NCI-H524 treated with DMSO at 0.1 percent for 48 hours (cell line): ENCODE results near the gene PIP4K2A.

Source experiments
- DNase-seq: peaks from one replicate; lab custom pipeline; 2025; lab: John Stamatoyannopoulos, UW

Gene PIP4K2A

GRCh38 chr10:22666287-22667092, 47.9 kb downstream of the PIP4K2A start:
- no peak for DNase-seq

GRCh38 chr10:22665329-22665728, 49.0 kb downstream of the PIP4K2A start:
- DNase-seq, result no peak

DNA sequence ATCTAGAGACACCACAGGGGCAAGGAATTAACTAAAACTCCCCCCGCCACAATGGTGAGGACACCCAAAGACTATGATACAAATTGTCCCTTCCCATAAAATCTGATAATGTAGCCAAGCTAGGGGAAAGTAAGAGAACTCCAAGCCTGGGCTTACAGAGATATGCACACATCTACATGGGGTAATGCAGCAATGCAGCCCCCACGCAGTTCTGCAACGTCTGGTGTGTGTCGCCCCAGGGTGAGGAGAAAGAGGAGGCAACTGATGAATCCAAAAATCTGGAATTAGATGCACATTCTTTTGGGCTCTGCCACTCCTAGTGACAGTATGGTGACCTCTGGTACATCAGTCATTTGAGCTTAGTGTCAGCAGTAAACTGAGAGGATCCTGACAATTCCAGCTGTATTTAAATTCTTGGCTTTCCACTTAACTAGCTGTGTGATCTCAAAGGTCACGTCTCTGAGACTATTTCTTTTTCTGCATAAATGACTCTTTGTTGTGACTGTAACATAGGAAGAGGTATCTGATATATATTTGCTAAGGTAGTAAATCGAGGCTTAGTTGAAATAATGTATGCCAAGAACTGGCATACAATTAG, 51.5 kb downstream of the PIP4K2A start:
- DNase-seq, result no peak

DNA sequence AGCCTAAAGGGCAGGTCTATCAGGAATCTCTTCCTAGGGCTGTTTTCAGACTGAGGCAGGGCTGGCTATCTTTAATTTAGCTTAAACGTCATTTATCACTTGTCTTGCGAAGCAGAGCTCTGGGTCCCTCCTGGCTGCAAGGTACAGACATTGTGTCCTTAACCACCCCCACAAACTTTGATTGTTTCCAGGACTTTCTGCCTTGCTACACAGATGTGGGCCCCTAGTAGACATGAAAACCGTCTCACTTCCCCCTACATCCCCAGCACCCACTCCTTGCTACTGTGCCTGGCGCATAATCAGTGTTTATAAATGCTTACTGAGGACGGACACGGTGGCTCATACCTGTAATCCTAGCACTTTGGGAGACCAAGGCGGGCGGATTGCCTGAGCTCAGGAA, 54.5 kb downstream of the PIP4K2A start:
- DNase-seq, result no peak

- DNase-seq, result no peak
These were observed 55.5 kb downstream of the PIP4K2A start for GRCh38 chr10:22658745-22659410.

GRCh38 chr10:22657566-22658225, 56.7 kb downstream of the PIP4K2A start:
- DNase-seq, result no peak

DNA sequence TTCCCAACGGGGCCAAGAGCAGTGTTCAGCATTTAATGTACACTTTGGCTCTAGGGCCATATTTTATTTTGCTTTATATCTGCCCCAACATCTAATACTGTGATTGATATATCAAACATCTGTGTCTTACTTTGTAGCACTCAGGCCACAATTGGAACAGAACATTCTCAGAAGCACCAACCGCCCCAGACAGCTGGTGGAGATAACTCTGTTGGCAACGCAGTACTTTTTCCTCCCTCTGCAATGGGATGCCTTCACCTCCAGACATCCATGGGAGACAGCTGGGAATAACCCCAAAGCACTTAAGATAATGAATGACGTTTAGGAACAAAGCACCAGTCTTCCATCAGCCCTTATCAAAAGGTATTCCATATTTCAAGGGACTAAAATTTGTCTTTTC, 57.4 kb downstream of the PIP4K2A start:
- no peak for DNase-seq

DNA sequence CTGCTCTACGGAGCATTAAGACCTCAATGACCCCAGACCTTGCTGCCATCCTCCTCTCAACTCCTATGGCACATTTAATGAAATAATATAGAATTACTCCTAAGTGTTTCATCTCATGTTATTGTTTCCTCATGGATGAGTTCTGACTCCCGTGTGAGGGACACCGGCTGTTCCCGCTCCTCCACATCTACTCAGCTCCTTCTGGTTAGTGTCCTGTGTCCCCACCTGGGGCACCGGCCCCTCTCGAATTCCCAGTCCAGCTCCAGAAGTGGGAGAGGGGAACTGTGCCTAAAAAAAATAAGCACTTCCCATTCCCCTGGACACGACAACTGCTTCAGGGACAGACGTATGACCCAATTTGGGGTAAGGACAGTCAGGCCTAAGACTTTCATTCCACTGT, 58.3 kb downstream of the PIP4K2A start:
- DNase-seq, result no peak

- no peak for DNase-seq
These were observed 58.9 kb downstream of the PIP4K2A start for GRCh38 chr10:22655312-22655981.

- no peak for DNase-seq
These were observed 61.3 kb downstream of the PIP4K2A start for GRCh38 chr10:22652988-22653481.

DNA sequence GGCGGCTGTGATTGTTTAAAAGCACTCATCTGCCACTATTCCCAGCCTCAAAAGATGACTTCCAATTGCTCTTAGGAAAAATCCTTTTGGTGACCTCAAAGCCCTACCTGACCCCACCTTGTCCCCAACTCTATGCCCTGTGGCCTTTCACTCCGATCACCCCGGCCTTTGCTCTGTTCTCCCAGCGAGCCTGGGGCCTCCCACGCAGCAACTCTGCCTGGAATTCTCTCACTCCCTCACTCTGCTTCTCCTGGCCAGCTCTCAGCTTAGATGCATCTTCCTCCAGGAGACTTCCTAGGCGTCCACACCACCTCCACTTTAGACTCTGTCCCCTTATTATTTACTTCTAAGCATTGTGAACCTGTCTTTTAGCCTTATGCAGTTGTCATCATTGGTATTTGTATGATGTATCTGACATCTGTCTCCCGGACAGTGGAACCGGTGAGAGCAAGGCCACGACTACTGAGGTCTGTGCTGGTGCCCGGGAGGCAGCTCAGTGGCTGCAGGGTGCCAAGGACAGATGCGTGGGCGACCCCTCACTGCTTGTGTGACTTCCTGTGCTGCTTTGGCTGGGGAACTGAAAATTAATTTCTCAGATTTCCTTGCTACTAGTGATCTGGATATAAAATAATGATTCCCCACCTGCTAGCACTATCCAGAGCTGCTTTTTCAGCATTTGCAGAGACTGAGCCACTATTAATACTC, 63.0 kb downstream of the PIP4K2A start:
- DNase-seq, result no peak

DNA sequence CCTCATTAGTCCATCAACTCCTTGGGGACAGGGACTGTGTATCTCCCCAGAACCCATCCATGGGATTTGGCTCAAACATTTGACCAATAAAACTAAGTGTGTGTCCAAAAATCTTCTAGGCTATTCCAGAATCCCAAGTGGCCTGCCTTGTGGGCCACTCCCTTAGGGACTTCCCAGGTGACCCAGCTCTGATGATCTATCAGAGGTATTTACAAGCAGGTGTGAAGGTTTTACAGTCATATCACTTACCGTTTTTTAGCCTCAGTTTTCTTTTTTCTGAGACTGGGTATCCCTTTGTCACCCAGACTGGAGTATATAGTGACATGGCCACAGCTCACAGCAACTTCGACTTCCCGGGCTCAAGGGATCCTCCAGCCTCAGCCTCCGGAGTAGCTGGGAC, 64.4 kb downstream of the PIP4K2A start:
- DNase-seq, result no peak

DNA sequence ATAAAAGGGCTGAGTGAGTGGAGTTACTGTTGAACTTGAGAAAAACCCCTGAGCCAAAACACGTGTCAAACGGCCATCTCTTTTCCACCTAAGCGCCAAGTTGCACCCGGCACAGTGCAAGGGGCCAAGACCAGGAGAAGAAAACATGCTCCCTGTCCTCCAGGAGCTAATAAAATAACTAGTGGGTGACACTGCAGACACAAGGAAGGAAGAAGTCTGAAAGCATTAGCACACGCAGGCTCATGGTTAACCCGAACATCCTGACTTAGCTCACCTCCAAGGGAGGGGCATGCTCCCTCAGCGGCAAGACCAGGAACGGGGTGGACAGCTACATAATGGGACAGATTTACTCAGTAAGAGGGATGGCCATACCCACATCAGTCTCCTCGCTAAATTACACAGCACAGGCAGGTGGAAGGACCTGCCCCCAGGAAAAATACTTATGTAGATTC, 65.0 kb downstream of the PIP4K2A start:
- DNase-seq, result no peak

DNA sequence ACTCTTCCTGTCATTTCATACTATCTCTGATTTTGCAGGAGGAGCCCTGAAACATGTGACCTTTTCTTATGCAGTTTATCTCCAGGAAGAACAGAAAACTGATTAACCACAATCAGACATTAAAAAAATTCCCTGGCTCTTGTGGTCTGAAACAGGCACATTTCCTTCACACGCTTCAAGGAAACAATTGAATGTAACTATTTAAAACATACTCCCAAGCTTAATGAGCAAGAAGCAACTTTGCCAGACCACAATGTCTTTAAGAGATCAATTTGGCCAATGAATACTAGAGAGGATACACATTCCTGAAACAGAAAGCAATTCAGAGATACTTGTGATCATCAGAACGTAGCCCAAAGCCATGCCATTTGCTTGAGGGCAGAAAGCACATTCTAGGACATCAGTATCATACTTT, 65.8 kb downstream of the PIP4K2A start:
- DNase-seq, result no peak

GRCh38 chr10:22647244-22647643, 67.1 kb downstream of the PIP4K2A start:
- no peak for DNase-seq

- DNase-seq, result no peak
These were observed 68.0 kb downstream of the PIP4K2A start for GRCh38 chr10:22646388-22646853.

GRCh38 chr10:22644222-22644621, 70.2 kb downstream of the PIP4K2A start:
- DNase-seq, result no peak

DNA sequence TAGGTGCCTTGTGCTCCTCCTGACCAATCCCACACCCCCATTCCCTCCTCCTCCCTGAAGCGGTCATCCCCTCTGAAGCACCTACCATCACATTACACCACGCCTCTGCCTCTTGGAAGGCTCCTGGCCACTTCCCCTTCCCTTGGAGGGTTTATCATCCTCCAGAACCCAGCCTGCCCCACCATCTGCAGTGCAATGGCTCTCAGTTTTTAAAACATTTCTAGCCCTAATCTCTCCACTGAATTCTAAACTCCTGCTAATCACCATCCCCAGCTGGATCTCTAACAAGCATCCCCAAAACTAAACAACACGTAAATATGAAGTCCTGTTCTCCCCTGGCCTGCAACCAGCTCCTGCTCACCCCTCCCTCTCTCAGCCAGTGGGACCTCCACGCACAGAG, 70.6 kb downstream of the PIP4K2A start:
- DNase-seq, result no peak

GRCh38 chr10:22643116-22643515, 71.3 kb downstream of the PIP4K2A start:
- DNase-seq, result no peak

- no peak for DNase-seq
These were observed 72.6 kb downstream of the PIP4K2A start for GRCh38 chr10:22641743-22642142.

DNA sequence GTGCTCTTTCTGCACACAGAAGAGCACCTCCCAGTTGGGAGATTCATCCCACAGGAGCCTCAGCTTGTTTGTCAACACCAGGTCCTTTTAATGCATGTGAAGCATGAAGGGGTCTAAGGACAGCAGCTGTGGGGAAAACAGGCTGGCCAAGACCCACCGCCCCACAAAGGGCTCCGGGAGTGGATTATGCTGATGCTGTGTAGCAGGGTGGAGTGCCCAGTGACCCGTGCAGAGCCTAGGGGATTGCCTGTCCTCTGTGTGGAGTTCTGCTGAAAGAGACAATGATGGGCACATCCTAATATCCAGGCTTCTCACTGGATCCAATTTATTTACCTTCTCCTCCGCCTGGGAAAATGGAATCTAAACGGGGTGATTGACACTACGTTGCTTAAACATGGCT, 74.0 kb downstream of the PIP4K2A start:
- DNase-seq, result no peak
